Fibroblast of lung (primary cell): ENCODE results near the gene POLR3H.

Experiments used
- EZH2 ChIP-seq: IDR thresholded peaks from 2 replicates; pipeline ENCODE4 v1.5.1; 2012; ENCODE audit warnings: low read length, control low read depth, mild to moderate bottlenecking; ENCODE audit errors: missing control alignments
- TF ChIP-seq, protein P1 (sequence below), 2 donors: IDR thresholded peaks in 1 of 2; conservative IDR thresholded peaks in 1 of 2; 1 replicate in 1 of 2; 2 replicates in 1 of 2; pipeline ENCODE4 v1.5.1; 2011 to 2012; ENCODE audit warnings: low read length in 2 of 2, control low read depth in 1 of 2, inconsistent platforms in 1 of 2, low read depth in 1 of 2, mild to moderate bottlenecking in 1 of 2

DNA sequence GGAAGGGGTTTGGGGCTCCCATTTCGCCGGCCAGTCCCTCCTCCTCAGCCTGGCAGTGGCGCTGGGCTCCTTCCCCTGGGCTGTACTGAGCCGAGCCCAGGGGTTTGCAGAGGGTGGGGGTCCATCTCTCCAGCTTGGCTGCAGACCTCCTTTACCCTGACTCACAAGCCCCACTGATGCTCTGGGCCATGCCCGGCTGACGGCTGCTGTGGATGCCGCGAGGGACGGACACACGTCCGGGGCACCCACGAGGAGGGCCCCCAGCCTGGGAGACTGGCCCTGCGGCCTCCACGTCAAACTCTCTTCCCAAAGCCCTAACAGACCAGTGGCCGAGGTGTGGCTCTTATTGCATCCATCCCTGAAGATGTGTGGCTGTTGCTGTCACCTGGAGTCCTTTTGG, 31.3 kb upstream of the POLR3H start:
- TF ChIP-seq, protein P1, sequence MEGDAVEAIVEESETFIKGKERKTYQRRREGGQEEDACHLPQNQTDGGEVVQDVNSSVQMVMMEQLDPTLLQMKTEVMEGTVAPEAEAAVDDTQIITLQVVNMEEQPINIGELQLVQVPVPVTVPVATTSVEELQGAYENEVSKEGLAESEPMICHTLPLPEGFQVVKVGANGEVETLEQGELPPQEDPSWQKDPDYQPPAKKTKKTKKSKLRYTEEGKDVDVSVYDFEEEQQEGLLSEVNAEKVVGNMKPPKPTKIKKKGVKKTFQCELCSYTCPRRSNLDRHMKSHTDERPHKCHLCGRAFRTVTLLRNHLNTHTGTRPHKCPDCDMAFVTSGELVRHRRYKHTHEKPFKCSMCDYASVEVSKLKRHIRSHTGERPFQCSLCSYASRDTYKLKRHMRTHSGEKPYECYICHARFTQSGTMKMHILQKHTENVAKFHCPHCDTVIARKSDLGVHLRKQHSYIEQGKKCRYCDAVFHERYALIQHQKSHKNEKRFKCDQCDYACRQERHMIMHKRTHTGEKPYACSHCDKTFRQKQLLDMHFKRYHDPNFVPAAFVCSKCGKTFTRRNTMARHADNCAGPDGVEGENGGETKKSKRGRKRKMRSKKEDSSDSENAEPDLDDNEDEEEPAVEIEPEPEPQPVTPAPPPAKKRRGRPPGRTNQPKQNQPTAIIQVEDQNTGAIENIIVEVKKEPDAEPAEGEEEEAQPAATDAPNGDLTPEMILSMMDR (conservative IDR thresholded peaks at IDR 0.05 in 1 of 2, IDR thresholded peaks at IDR 0.05 in 1 of 2; ENCODE audit: low read depth in 1 of 2, low read length in 2 of 2) = no peak
- no peak for TF ChIP-seq EZH2
